Measurements from ENCODE around the gene SDR42E2. TPM values are rescaled to one million over a fixed set of nuclear protein-coding genes. Genes with fewer than 3 reads are reported as not detected.

SDR42E2 gene
- total RNA-seq, 4 donors from 2014 or later, result not detected

DNA sequence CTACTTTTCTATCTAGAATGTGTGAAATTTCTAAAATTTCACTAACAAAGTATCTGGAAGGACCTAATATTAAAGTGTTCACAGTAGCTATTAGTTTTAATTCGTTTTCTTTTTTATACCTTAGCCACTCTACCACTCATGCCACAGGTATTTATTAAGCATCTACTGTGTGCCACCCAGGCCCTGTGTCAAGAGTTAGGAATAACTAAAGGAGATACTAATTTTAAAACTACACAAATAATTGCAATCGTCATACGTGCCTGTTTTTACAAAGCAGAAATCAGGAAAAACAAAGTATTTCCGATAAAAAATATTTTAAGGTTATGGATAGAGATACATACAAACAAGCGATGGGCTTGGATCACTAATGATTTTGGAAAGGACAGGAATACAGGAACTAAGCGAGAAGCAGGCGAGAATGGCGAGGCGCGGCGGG lies 43.3 kb downstream of the SDR42E2 start:
- no peak for ATAC-seq (ENCODE audit: low FRiP score)
- DNase-seq (ENCODE audit: low spot score), result no peak
- TF ChIP-seq, protein P1, sequence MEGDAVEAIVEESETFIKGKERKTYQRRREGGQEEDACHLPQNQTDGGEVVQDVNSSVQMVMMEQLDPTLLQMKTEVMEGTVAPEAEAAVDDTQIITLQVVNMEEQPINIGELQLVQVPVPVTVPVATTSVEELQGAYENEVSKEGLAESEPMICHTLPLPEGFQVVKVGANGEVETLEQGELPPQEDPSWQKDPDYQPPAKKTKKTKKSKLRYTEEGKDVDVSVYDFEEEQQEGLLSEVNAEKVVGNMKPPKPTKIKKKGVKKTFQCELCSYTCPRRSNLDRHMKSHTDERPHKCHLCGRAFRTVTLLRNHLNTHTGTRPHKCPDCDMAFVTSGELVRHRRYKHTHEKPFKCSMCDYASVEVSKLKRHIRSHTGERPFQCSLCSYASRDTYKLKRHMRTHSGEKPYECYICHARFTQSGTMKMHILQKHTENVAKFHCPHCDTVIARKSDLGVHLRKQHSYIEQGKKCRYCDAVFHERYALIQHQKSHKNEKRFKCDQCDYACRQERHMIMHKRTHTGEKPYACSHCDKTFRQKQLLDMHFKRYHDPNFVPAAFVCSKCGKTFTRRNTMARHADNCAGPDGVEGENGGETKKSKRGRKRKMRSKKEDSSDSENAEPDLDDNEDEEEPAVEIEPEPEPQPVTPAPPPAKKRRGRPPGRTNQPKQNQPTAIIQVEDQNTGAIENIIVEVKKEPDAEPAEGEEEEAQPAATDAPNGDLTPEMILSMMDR (IDR thresholded peaks at IDR 0.05), result no peak

DNA sequence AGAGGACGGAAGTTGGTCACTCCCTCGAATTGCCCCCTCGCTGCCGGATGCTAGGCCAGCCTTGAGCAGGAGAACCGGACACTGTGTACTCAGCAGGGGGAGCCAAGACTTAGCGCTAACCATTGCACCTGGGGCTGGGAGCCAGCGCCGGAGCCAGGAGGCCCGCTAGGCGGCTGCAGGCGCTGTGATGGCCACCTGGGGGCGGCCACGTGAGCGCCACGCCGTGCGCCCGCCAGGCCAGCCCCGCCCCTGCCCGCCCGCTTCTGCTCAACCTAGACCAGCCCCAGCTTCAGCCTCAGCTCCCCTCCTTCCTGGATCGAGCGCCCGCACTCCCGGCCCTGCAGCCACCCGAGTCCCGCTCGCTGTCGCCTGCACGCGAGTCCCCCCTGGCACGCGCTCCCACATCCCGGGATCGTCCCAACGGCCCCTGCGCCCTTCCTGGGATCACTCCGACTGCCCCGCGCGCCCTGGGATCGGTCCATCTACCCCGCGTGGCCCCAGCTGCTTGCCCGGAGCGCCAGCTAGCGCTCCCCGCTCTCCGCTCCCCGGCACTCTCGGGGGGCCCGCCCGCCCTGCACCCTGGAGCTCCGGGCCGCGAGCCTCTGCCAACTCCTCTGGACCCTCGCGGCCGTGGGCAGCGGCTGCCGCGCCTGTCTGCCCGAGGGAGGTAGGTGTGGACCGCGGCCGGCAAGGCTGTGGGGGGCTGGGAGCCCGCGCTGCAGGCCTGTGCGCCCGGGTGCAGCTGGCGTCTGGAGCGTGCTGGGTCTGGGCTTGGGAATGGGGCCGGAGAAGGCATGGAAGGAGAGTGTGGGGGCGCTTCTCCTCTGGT lies 43.9 kb downstream of the SDR42E2 start, which contains the start of gene EEF2K:
TSS of gene EEF2K (plus strand) at position 266 of the 829 bp plus-strand sequence. CDS start 19,452 bp downstream, outside the sequence.
- TF ChIP-seq, protein P1 (IDR thresholded peaks at IDR 0.05), result peak in 2 of 3 donors; percentile 33
- DNase-seq (ENCODE audit: low spot score), result peak; percentile 60
- ATAC-seq (ENCODE audit: low FRiP score), result peak; percentile 95

DNA sequence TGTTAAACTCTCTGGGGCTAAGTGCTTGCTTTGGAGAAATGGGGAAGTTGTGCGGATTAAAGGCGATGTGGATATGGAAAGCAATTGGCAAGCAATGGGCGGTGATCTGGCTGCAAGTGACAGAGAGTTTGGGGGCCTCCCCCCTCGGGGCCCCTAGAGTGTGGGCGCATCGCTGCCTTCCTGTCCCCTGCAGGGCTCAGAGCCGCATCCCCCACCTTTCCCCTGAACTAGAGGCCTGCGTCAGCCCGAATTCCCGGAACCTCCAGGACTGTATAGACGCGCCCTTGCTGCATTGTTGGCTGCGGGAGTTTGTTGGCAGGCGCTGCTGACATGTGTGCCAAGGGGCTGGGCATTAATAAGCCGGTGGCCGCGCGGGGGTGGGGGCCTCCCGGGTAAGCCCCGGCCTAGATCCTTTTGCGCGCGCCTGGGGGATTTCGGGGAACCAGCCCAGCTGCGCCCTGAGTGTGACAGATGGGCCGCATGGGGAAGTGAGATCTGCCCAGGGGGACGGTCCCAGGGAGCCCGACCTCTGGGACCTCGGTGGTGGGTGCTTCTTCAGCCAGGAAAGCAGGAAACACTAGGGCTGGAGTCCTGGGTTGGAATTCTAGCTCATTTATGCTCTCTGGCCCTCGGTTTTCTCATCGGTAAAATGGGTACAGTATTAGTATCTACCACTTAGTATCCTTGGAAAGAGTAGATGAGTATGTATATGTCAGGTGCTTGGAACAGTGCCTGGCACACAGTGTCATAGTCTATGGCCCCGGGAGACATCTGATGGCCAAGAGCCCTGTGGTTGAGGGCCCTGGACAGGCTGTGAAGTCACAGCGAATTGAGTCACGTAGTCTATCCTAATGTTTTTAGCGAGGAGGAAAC lies 44.8 kb downstream of the SDR42E2 start:
- ATAC-seq (ENCODE audit: low FRiP score) (peak; percentile 69), DNase-seq (ENCODE audit: low spot score) (peak; percentile 76)
- TF ChIP-seq, protein P1 (IDR thresholded peaks at IDR 0.05), result no peak

DNA sequence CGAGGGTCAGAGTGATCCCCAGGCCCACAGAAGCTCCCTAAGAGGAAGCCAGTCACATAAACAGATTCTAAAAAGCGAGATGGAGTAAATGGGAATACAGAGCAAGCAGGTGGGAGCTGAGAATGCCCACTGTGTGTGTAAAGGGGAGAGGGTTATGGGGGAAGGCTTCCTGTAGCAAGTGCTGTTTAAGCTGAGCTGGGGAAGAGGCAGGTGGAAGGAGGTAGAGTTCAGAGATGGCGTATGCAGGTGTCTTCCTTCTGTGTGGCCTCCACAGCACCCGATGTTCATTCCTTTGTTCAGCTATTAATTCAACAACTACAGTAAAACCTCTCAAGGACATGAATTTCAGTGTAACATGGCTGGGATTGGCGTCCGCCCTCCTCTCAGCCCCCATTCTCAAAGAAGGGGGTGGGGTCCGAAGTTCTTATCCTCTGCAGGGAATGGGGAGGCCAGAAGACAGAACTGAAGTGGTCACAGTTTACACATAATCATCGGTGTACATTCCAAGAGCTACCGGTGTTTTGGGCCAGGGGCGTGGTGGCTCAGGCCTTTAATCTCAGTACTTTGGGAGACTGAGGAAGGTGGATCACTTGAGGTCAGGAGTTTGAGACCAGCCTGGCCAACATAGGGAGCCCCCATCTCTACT lies 45.5 kb downstream of the SDR42E2 start:
- TF ChIP-seq, protein P1 (IDR thresholded peaks at IDR 0.05), result no peak
- DNase-seq (ENCODE audit: low spot score) (no peak), ATAC-seq (ENCODE audit: low FRiP score) (no peak)

DNA sequence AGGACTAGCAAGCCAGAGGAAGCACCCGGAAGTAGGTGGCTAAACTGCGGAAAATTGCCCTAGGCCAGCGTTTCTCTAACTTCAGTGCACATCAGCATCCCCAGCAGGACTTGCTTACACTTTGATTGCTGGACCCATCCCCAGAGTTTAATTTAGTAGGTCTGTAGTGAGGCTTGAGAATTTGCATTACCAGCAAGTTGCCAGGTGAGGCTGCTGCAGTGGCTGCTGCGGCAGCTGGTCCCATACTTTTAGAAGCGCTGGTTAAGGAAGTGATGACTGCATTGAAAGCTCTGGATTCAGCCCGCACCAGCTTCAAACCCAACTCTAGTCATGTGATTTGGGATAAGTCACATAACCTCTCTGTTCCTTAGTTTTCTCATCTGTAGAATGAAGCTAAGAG lies 48.0 kb downstream of the SDR42E2 start:
- no peak for ATAC-seq (ENCODE audit: low FRiP score)
- DNase-seq (ENCODE audit: low spot score), result no peak

DNA sequence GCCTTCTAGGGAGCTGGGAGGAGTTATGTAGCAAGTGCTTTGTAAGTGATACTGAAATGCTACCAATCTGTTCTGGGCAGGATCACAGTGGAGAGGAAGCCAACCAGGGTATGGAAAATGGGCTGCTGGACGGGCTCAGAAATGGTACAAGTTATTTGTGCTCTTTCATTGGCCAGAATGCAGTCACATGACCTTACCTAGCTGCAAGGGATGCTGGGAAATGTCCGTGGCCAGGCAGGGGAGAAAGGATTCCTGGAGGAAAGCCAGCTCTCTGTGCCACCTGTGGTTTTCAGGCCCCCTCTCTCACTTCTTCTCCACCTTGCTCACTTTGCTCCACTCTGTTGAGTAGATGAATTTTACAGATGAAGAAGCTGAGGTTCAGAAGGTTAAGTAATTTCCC lies 48.5 kb downstream of the SDR42E2 start:
- no peak for ATAC-seq (ENCODE audit: low FRiP score)
- DNase-seq (ENCODE audit: low spot score), result no peak
- TF ChIP-seq, protein P1 (IDR thresholded peaks at IDR 0.05), result no peak

More for the DNA sequence above, 48.0 kb downstream of the SDR42E2 start:
- TF ChIP-seq, protein P1 (IDR thresholded peaks at IDR 0.05), result no peak
